BJ (cell line): ENCODE results near the gene CDC25A. TPM values are rescaled to one million over a fixed set of nuclear protein-coding genes. Genes with fewer than 3 reads are reported as not detected.

Source experiments
- CTCF ChIA-PET: fragments of 350-600 bp; formaldehyde crosslinking; extraction: SDS; loops from one replicate; lab custom pipeline; 2021; ENCODE audit warnings: antibody characterized with exemption, inconsistent platforms; lab: Yijun Ruan, JAX
- POLR2A ChIA-PET: fragments of 300-600 bp; sonication (Branson Sonifier 250); formaldehyde crosslinking; extraction: SDS; loops from one replicate; lab custom pipeline; 2021; ENCODE audit warnings: antibody characterized with exemption; lab: Charles Lee
- DNase-seq: peaks from one replicate; pipeline ENCODE4 v3.0.0-alpha.2; 2011; ENCODE audit warnings: low read depth
- H3K27me3 ChIP-seq: 2 replicates; pipeline ENCODE4 v1.6.0; 2011; ENCODE audit warnings: low read length; ENCODE audit not compliant: control insufficient read depth, insufficient read depth
- H3K36me3 ChIP-seq: 2 replicates; pipeline ENCODE4 v1.5.1; 2011; ENCODE audit warnings: low read length; ENCODE audit not compliant: control insufficient read depth, insufficient read depth
- H3K4me3 ChIP-seq: 2 replicates; pipeline ENCODE4 v1.5.1; 2011; ENCODE audit warnings: low read depth, mild to moderate bottlenecking, control low read depth, low read length
- CTCF ChIP-seq: IDR thresholded peaks from 2 replicates; pipeline ENCODE4 v1.5.1; 2011; ENCODE audit warnings: low read depth, mild to moderate bottlenecking, control low read depth, inconsistent platforms, low read length, moderate library complexity; ENCODE audit not compliant: insufficient read depth
- polyA plus RNA-seq: library from polyadenylated mRNA; depleted of rRNA; stranded (reverse); fragments of >200 nt; gene quantifications from 2 replicates; pipeline ENCODE4 v1.2.3, GENCODE V29; 2011

CDC25A gene
- polyA plus RNA-seq, 1 experiment = 1.9 TPM

GRCh38 chr3:48128774-48129173, 59.4 kb downstream of the CDC25A start:
- ChIA-PET CTCF (no interaction called here), POLR2A (no interaction called here)
- Histone ChIP-seq H3K4me3 (no peak overlapping the region), H3K27me3 (no peaks in the 10 kb centered on the region), H3K36me3 (no peaks in the 10 kb centered on the region)
- no peak for TF ChIP-seq CTCF
- no peak for DNase-seq

GRCh38 chr3:48125886-48126622, 62.2 kb downstream of the CDC25A start:
- Histone ChIP-seq H3K4me3 (no peak overlapping the region), H3K36me3 (no peaks in the 10 kb centered on the region), H3K27me3 (no peaks in the 10 kb centered on the region)
- ChIA-PET CTCF (no interaction called here), POLR2A (no interaction called here)
- no peak for DNase-seq
- no peak for TF ChIP-seq CTCF

GRCh38 chr3:48125013-48125705, 63.1 kb downstream of the CDC25A start:
- H3K36me3 ChIP-seq = no peaks in the 10 kb centered on the region
- ChIA-PET CTCF (interaction anchor here (0.7 kb wide), 1 partner anchor 127 kb away, joined by 3 read pairs; no protein-coding TSS in a partner anchor), POLR2A (no interaction called here)
- TF ChIP-seq CTCF = no peak
- no peak for DNase-seq
- H3K27me3 ChIP-seq = no peaks in the 10 kb centered on the region
- no peak overlapping the region for H3K4me3 ChIP-seq

GRCh38 chr3:48123346-48123745, 64.9 kb downstream of the CDC25A start:
- TF ChIP-seq CTCF = no peak
- ChIA-PET POLR2A (no interaction called here), CTCF (interaction anchor here (0.5 kb wide), 1 partner anchor 47 kb away, joined by 3 read pairs; no protein-coding TSS in a partner anchor)
- Histone ChIP-seq H3K27me3 (no peaks in the 10 kb centered on the region), H3K4me3 (no peak overlapping the region), H3K36me3 (no peaks in the 10 kb centered on the region)
- DNase-seq = no peak

- ChIA-PET POLR2A (no interaction called here), CTCF (no interaction called here)
- Histone ChIP-seq H3K27me3 (no peaks in the 10 kb centered on the region), H3K36me3 (no peaks in the 10 kb centered on the region), H3K4me3 (no peak overlapping the region)
- TF ChIP-seq CTCF = no peak
- no peak for DNase-seq
Measured at GRCh38 chr3:48122504-48122903, 65.7 kb downstream of the CDC25A start.
